Gastrocnemius medialis (tissue), 4 donors: Measurements from ENCODE around the gene POFUT1. TPM values are rescaled to one million over a fixed set of nuclear protein-coding genes. Genes with fewer than 3 reads are reported as not detected.
"Not testable (repeated sequence)": the region's sequence is repeated elsewhere in the genome, so short reads cannot be mapped to it uniquely, and the experiment has no call there.

Experiments used
- ATAC-seq, 2 donors: fragments of 150-250 bp; one replicate each; pipeline ENCODE4 v1.9.1; 2016
- DNase-seq, 2 donors: peaks; one replicate each; pipeline ENCODE4 v3.0.0-alpha.2; 2019
- H3K27ac ChIP-seq, 4 donors: fragments of 200-600 bp; sonication (generic); 1 replicate in 1 of 4; 2 replicates in 3 of 4; pipeline ENCODE4 v1.5.1; 2016 to 2018; ENCODE audit warnings: mild to moderate bottlenecking in 2 of 4, moderate library complexity in 1 of 4
- H3K27me3 ChIP-seq, 3 donors: fragments of 200-600 bp; sonication (generic) in 2 of 3; 1 replicate in 1 of 3; 2 replicates in 2 of 3; pipeline versions ENCODE4 v1.5.1 to v1.6.0; 2016 to 2019; ENCODE audit warnings: mild to moderate bottlenecking in 1 of 3, moderate library complexity in 1 of 3
- H3K36me3 ChIP-seq, 2 donors: fragments of 200-600 bp; sonication (generic) in 1 of 2; one replicate each; pipeline ENCODE4 v1.5.1; 2017 to 2018
- H3K4me1 ChIP-seq, 2 donors: fragments of 200-600 bp; sonication (generic) in 1 of 2; one replicate each; pipeline ENCODE4 v1.5.1; 2016 to 2017; ENCODE audit warnings: mild to moderate bottlenecking in 2 of 2
- H3K4me3 ChIP-seq, 4 donors: fragments of 200-600 bp; sonication (generic) in 3 of 4; 1 replicate in 1 of 4; 2 replicates in 3 of 4; pipeline ENCODE4 v1.5.1; 2016 to 2019; ENCODE audit warnings: mild to moderate bottlenecking in 2 of 4
- H3K9me3 ChIP-seq, 3 donors: fragments of 200-600 bp; sonication (generic) in 2 of 3; 1 replicate in 1 of 3; 2 replicates in 2 of 3; pipeline ENCODE4 v1.5.1; 2016 to 2019
- CTCF ChIP-seq, 5 experiments: fragments of 450-650 bp in 3 of 5; fragments of 200-600 bp in 2 of 5; sonication (generic) in 2 of 5; IDR thresholded peaks in 4 of 5; conservative IDR thresholded peaks in 1 of 5; 1 replicate in 4 of 5; 2 replicates in 1 of 5; pipeline ENCODE4 v1.5.1; 2016 to 2019; ENCODE audit warnings: antibody characterized with exemption in 5 of 5, mild to moderate bottlenecking in 3 of 5, moderate library complexity in 3 of 5
- POLR2A ChIP-seq, 2 donors: fragments of 450-650 bp; IDR thresholded peaks; one replicate each; pipeline ENCODE4 v1.6.1; 2017; ENCODE audit warnings: antibody characterized with exemption in 2 of 2, mild to moderate bottlenecking in 2 of 2, moderate library complexity in 2 of 2
- in situ Hi-C, 4 donors: fragments of 200-750 bp; cut with MboI; loops; one replicate each; pipeline versions ENCODE4 v1.15.0 to v1.8.0; 2017; ENCODE audit warnings: low sequenced_read_pairs in 4 of 4
- intact Hi-C: fragments of 100-400 bp; cut with DNase I; formaldehyde crosslinking; loops from one replicate; pipeline ENCODE4 v1.15.1; 2023; ENCODE audit warnings: low total_unique reads
- total RNA-seq, 4 donors: library from RNA; depleted of rRNA; stranded (reverse); fragments of >200 nt; gene quantifications; one replicate each; pipeline versions ENCODE4 v1.1.0 to v1.2.3, GENCODE V29; 2016

Gene POFUT1
- total RNA-seq, 4 donors from 2014 or later: 15.3 to 20.7 (median 18.4) TPM

- no peak for TF ChIP-seq POLR2A (IDR thresholded peaks at IDR 0.05)
- TF ChIP-seq CTCF (IDR thresholded peaks at IDR 0.05 in 4 of 5, conservative IDR thresholded peaks at IDR 0.05 in 1 of 5): no peak
- Histone ChIP-seq H3K36me3 (peaks cover 0 to 43% of the 10 kb centered on the region in 2 donors), H3K9me3 (no peaks in the 10 kb centered on the region), H3K4me1 (peaks cover 24 to 57% of the 10 kb centered on the region in 2 donors), H3K27me3 (no peaks in the 10 kb centered on the region), H3K27ac (peak overlapping the region in 2 of 4 donors; percentile 21 to 59), H3K4me3 (no peak overlapping the region)
- ATAC-seq (no peak), DNase-seq (no peak)
- intact Hi-C loops (no loop called here), in situ Hi-C loops (no loop called here)
Measured at GRCh38 chr20:32193996-32194395, 13.7 kb upstream of the POFUT1 start.

- DNase-seq (no peak), ATAC-seq (peak in 1 of 2 donors; percentile 27)
- H3K36me3 ChIP-seq: peaks cover 0 to 59% of the 10 kb centered on the region in 2 donors
- no peaks in the 10 kb centered on the region for H3K27me3 ChIP-seq
- no peaks in the 10 kb centered on the region for H3K9me3 ChIP-seq
- in situ Hi-C loops: no loop called here
- no peak overlapping the region for H3K4me3 ChIP-seq
- peaks cover 27 to 47% of the 10 kb centered on the region in 2 donors for H3K4me1 ChIP-seq
- peak overlapping the region; percentile 21 to 59 (median 45) for H3K27ac ChIP-seq
- intact Hi-C loops: no loop called here
- no peak for TF ChIP-seq POLR2A (IDR thresholded peaks at IDR 0.05)
- no peak for TF ChIP-seq CTCF (IDR thresholded peaks at IDR 0.05 in 4 of 5, conservative IDR thresholded peaks at IDR 0.05 in 1 of 5)
Measured at GRCh38 chr20:32195581-32195980, 12.1 kb upstream of the POFUT1 start.

GRCh38 chr20:32196613-32197012 lies 11.1 kb upstream of the POFUT1 start:
- intact Hi-C loops, in situ Hi-C loops, H3K4me3 ChIP-seq, H3K27me3 ChIP-seq, H3K9me3 ChIP-seq, ATAC-seq, DNase-seq: not testable (repeated sequence)
- peaks cover 31 to 49% of the 10 kb centered on the region in 2 donors for H3K4me1 ChIP-seq
- peaks cover 0 to 68% of the 10 kb centered on the region in 2 donors for H3K36me3 ChIP-seq
- peak overlapping the region in 2 of 4 donors; percentile 44 to 46 for H3K27ac ChIP-seq

- in situ Hi-C loops, H3K27me3 ChIP-seq, intact Hi-C loops, H3K9me3 ChIP-seq, H3K27ac ChIP-seq, ATAC-seq, DNase-seq, H3K4me3 ChIP-seq: not testable (repeated sequence)
- Histone ChIP-seq H3K36me3 (peaks cover 0 to 72% of the 10 kb centered on the region in 2 donors), H3K4me1 (peaks cover 37 to 55% of the 10 kb centered on the region in 2 donors)
Measured at GRCh38 chr20:32197136-32197535, 10.5 kb upstream of the POFUT1 start.

GRCh38 chr20:32199006-32199405 lies 8.7 kb upstream of the POFUT1 start:
- Histone ChIP-seq H3K4me1 (peaks cover 45 to 56% of the 10 kb centered on the region in 2 donors), H3K9me3 (no peaks in the 10 kb centered on the region), H3K27ac (peak overlapping the region; percentile 7 to 97 (median 62)), H3K4me3 (no peak overlapping the region), H3K27me3 (no peaks in the 10 kb centered on the region), H3K36me3 (peaks cover 0 to 72% of the 10 kb centered on the region in 2 donors)
- TF ChIP-seq POLR2A (IDR thresholded peaks at IDR 0.05): no peak
- TF ChIP-seq CTCF (IDR thresholded peaks at IDR 0.05 in 4 of 5, conservative IDR thresholded peaks at IDR 0.05 in 1 of 5): no peak
- ATAC-seq (no peak), DNase-seq (no peak)
- intact Hi-C loops (no loop called here), in situ Hi-C loops (no loop called here)
